HG03439 (cell line): ENCODE data around the gene SLC2A1.
"Not testable (repeated sequence)": the region's sequence is repeated elsewhere in the genome, so short reads cannot be mapped to it uniquely, and the experiment has no call there.

Experiments used
- ATAC-seq: cut with Tn5 transposase; IDR thresholded peaks from one replicate; pipeline ENCODE4 v1.9.1; 2021; ENCODE audit warnings: mild to moderate bottlenecking, moderate library complexity; ENCODE audit not compliant: unreplicated experiment

The SLC2A1 gene

DNA sequence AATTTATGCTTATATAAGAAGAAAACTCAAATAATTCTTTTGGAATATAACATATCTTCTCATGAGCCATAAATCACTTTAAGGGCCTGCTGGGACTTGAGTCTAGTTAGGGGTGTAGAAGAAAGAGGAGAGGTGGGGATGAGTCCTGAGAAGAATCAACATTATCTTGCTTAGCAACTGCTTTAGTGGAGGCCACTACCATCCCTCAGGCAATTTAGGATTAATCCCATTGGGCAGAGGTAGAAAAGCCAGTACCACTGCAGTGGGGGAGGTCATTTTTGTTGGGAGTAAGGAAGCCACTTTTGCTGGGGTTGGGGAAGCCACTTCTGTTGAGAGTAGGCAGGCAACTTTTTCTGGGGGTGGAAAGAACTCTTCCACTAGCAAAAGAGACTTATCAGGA lies 47.7 kb downstream of the SLC2A1 start:
- ATAC-seq = no peak

DNA sequence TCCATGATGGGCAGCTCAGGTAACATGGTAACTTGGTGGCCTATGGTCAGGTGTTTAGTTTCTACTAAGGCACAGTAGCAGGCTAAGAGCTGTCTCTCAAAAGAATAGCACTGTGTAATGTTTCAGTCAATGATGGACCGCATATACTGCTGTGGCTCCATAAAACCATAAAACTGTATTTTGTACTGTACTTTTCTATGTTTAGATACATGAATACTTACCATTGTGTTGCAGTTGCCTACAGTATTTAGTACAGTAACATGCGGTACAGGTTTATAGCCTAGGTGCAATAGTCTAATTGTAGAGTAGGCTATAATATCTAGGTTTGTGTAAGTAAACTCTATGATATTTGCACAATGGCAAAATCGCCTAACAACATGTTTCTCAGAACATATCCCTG lies 50.6 kb downstream of the SLC2A1 start:
- no peak for ATAC-seq

DNA sequence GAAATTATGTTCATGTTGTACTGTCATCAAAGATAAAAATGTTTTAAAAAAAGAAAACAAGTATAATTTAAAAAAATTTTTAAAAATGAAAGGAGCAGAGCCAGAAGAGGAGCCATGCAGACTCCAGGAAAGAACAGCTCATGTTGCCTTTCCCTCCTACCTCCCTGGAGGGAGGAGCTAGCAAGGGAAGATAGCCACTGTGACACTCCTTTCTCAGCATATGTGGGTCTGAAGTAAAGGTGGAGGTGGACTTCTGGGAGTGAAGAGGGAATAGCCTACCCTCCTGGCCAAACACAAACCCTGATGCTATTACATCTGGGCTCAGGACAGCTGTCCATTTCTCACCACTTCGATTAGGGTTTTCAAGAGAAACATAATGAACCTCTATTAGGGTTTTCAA lies 54.2 kb downstream of the SLC2A1 start:
- no peak for ATAC-seq

DNA sequence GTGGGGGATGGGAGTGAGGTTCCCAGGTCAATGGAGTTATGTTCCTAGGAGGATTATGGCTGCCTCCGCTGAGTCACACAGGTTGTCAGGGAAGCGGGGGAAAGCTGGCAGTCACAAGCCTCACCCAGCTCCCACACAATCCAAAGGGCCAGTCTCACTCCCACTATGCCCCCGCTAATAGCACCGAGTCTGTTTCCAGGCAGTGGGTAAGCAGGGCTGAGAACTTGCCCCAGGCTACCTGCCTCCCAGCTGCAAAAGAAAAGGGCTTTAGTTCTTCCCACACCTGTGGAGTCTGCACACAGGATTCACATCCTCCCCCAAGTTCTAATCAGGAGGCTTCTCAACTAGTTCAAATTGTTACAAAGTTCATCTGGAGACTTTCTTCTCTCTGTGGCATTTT lies 58.7 kb downstream of the SLC2A1 start:
- ATAC-seq = not testable (repeated sequence)

DNA sequence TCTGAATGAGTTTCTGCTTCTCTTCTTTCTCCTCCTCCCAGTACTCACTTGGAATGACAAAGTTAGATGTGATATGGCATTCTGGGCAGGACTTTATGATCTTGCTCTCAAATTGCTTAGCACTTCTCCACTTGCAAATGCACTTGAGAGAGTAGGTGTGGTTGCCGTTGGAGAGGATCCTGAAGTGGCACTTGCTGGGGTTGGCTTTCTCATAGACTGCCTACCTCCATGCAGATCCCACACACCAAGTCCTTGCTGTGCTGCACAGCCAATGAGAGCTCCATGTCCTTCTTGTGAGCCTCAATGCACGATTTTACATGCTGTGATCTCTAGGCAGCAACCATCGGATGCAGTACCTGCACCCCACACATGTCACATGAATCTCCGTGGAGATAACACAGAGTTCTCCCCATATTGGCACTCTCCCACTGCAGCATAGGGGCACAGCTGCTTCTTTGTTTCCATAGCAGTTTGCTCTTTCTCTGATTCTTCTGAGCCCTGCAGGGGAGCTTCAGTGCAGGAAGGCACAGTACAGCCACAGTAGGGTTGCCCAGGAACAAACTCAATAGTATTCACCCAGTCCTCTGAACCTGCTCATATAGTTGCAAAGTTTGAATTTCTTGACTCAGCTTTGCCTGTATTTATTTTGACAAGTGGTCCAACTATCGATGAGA lies 67.1 kb downstream of the SLC2A1 start:
- no peak for ATAC-seq

DNA sequence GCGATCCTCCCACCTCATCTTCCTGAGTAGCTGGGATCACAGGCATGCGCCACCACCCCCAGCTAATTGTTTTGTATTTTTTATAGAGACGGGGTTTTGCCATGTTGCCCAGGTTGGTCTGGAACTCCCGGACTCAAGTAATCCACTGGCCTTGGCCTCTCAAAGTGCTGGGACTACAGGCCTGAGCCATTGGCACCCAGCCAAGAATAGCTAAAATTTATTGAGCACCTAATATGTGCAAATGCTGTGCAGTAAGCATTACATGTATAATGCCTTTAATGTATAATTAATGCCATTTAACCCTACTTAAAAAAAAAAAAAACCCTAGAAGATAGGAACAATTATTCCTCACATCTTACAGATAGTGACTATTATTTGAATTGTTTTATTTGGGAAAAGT lies 69.4 kb downstream of the SLC2A1 start:
- no peak for ATAC-seq

DNA sequence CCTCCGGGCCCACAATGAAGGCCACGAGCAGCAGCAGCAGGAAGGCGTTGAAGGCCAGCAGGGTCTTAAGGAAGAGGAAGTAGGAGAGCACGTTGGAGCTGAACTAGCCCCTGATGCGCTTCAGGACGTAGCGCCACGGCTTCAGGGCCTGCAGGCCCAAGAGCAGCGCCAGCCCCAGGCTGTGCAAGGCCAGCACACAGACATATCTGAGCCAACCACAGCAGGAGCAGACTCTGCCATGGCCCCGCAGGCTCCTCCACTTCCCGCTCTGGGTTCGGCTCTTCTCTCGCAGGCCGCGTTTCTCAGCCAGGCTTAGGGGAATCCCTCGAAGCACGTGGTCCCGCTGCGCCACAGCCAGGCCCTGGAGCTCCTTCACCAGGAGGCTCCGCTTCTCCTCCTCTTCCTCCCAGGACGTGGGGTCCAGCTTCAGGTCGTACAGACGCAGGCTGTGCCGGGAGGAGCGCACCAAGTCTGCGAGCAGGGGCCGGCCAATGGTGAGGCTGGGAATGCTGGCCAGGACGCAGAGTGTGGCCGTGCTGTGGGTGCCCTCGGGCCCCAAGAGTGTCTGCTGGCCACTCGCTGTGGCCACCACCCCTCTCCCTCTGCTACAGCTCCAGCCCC lies 70.5 kb downstream of the SLC2A1 start:
- no peak for ATAC-seq

DNA sequence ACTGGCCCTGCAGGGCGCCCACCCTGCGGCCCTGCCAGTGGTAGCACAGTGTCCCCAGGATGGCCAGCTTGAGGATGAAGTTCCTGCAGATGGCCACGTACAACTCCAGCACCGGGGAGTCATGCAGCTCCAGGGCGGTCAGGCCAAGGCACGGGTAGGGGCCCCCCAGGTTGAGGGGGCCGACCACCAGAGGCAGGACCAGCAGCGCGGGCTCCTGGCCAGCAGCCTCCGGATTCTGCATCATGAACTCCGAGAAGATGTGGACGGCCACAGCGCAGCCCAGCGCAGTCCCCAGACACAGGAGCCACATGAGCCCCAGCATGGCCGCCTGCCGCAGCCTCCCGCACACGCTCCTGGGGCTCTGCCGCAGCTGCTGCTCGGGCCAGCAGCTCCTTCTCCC lies 71.3 kb downstream of the SLC2A1 start:
- ATAC-seq = no peak

DNA sequence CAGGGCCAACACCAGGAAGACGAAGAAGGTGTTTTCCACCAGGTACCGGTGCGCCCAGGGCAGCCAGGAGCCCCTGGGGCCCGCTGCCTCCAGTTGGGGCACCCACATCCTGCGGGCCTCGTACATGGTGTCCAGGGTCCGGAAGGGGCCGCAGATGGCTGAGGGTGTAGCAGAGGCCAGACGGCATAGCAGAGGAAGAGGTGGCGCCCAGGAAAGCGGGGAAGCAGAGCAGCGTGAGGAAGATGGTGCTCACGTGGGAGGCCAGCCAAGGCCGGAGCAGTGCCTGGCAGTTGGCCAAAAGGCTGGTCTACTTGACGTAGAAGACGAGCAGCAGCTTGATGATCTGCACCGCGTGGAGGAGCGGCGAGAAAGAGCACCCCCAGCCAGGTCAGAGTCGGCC lies 71.9 kb downstream of the SLC2A1 start:
- ATAC-seq = no peak

DNA sequence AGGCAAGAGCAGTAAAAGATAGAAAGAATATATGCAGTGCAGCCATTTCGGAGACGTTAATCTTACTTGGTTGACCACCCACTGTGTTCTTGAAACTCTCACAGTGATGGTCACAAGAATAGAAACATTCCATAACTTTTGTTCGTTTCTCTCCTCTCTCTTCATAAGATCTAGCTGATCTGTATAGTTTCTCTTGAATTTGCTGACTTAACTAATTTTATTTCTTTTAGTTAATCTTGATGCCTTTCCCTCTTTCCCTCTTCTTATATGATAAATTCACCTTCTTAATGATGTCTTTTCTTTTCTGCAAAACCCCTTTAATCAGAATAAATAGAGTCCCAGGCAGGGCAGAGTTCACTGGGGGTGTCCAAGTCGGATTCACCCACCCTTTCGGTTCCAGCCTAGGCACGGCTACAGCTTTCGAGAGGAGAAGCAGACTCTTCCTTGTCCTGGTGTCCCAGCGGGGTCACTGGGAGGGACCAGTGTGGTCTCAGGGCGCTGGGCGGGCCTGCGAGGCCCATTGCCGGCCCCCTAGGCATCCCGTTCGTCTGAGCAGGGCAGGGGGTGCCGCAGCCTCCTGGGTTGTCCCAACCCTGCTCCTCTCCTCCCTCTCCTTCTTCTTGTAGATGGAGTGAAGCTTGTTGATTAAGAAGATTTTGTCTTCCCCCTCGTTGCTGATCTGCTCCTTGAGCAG lies 72.5 kb downstream of the SLC2A1 start:
- no peak for ATAC-seq

DNA sequence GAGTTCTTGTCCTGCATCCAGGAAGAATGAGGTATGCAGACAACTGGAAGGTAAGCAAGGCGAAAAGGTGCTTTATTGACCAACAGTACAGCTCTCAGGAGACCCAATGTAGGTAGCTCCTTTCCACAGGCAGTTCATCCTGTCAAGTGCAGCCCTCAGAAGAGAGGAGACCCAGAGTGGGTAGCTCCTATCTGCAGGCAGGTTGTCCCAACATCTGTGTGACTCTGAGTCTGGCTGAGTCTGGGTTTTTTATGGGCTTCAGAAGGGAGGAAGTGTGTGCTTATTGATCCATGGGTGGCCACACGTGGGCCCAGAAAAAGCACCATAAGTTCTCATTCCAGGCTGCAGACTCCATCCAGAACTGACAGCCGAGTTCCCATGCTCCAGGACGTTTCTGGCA lies 78.3 kb downstream of the SLC2A1 start:
- ATAC-seq = no peak

DNA sequence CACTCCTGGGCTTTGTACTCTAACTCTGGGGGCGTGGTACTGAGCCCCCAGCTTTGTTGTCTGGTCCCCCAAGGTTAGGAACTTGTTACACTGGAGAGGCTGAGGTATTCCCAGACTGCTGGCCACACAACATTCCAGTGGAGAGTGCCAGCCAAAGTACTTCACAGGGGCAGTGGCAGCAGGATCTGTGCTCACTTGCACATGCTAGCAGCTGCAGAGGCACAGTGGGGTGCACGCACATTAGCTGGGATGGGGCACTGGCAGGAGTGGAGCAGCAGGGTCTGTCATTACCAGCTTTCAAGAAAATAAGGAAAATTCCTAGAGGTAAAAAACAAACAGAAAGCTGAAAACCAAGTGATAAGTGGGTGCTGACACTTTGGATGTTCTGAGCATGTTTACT lies 81.3 kb downstream of the SLC2A1 start:
- no peak for ATAC-seq

DNA sequence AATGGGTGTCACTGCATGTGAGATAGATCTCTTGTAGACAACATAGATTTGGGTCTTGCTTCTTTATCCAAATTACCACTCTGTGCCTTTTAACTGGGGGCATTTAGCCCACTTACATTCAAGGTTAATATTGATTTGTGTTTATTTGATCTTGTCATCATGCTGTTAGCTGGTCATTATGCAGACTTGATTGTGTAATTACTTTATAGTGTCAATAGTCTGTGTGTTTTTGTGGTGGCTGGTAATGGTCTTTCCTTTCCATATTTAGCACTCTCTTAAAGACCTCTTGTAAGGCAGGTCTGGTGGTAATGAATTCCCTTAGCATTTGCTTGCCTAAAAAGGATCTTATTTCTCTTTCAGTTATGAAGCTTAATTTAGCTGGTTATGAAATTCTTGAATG lies 82.7 kb downstream of the SLC2A1 start:
- ATAC-seq = no peak
